Stomach smooth muscle (tissue), 2 donors: ENCODE results near the gene JKAMP.

Experiments
- H3K27ac ChIP-seq: one replicate; pipeline ENCODE4 v1.7.0; 2013; ENCODE audit warnings: mild to moderate bottlenecking, low read length, inconsistent platforms
- H3K27me3 ChIP-seq, 2 donors: one replicate each; pipeline ENCODE4 v1.7.0; 2013; ENCODE audit warnings: low read length in 2 of 2; ENCODE audit not compliant: insufficient read depth in 2 of 2, control insufficient read depth in 1 of 2
- H3K36me3 ChIP-seq, 2 donors: one replicate each; pipeline ENCODE4 v1.7.0; 2013; ENCODE audit warnings: low read length in 2 of 2; ENCODE audit not compliant: control insufficient read depth in 2 of 2, insufficient read depth in 2 of 2
- H3K4me1 ChIP-seq: one replicate; pipeline ENCODE4 v1.7.0; 2013; ENCODE audit warnings: low read length; ENCODE audit not compliant: control insufficient read depth, insufficient read depth
- H3K4me3 ChIP-seq, 2 donors: one replicate each; pipeline ENCODE4 v1.7.0; 2013; ENCODE audit warnings: low read length in 2 of 2
- H3K9ac ChIP-seq, 2 donors: one replicate each; pipeline ENCODE4 v1.7.0; 2013; ENCODE audit warnings: low read length in 2 of 2, mild to moderate bottlenecking in 1 of 2
- H3K9me3 ChIP-seq, 2 donors: one replicate each; pipeline ENCODE4 v1.7.0; 2013; ENCODE audit warnings: low read length in 2 of 2; ENCODE audit not compliant: control insufficient read depth in 2 of 2
- donor health status: healthy.
- donor health status: Pancreatic carcinoma.

Gene JKAMP

GRCh38 chr14:59507752-59508103 lies 23.4 kb downstream of the JKAMP start:
- H3K4me3 ChIP-seq, result no peak overlapping the region
- H3K9ac ChIP-seq, result no peak overlapping the region
- no peak overlapping the region for H3K27ac ChIP-seq
- H3K36me3 ChIP-seq, result peaks cover 3 to 6% of the 10 kb centered on the region in 2 donors
- H3K27me3 ChIP-seq, result no peaks in the 10 kb centered on the region
- H3K9me3 ChIP-seq, result no peaks in the 10 kb centered on the region
- no peaks in the 10 kb centered on the region for H3K4me1 ChIP-seq

- Histone ChIP-seq H3K27me3 (no peaks in the 10 kb centered on the region), H3K4me1 (no peaks in the 10 kb centered on the region), H3K9ac (no peak overlapping the region), H3K9me3 (no peaks in the 10 kb centered on the region), H3K27ac (no peak overlapping the region), H3K4me3 (no peak overlapping the region), H3K36me3 (peaks cover 2% of the 10 kb centered on the region in 2 donors)
These were observed 24.8 kb downstream of the JKAMP start for GRCh38 chr14:59509101-59509500.

- H3K4me3 ChIP-seq, result no peak overlapping the region
- H3K36me3 ChIP-seq, result no peaks in the 10 kb centered on the region
- no peaks in the 10 kb centered on the region for H3K4me1 ChIP-seq
- H3K27me3 ChIP-seq, result no peaks in the 10 kb centered on the region
- no peaks in the 10 kb centered on the region for H3K9me3 ChIP-seq
- no peak overlapping the region for H3K27ac ChIP-seq
- H3K9ac ChIP-seq, result no peak overlapping the region
These were observed 25.7 kb downstream of the JKAMP start for GRCh38 chr14:59510001-59510400.

GRCh38 chr14:59510966-59511365 lies 26.6 kb downstream of the JKAMP start:
- H3K9ac ChIP-seq, result no peak overlapping the region
- H3K27me3 ChIP-seq, result no peaks in the 10 kb centered on the region

GRCh38 chr14:59511916-59512575 lies 27.7 kb downstream of the JKAMP start:
- Histone ChIP-seq H3K36me3 (no peaks in the 10 kb centered on the region), H3K9ac (no peak overlapping the region), H3K4me3 (no peak overlapping the region), H3K27me3 (no peaks in the 10 kb centered on the region), H3K27ac (no peak overlapping the region), H3K9me3 (no peaks in the 10 kb centered on the region), H3K4me1 (no peaks in the 10 kb centered on the region)

More at GRCh38 chr14:59510966-59511365, 26.6 kb downstream of the JKAMP start:
- Histone ChIP-seq H3K4me3 (no peak overlapping the region), H3K9me3 (no peaks in the 10 kb centered on the region), H3K27ac (no peak overlapping the region), H3K36me3 (no peaks in the 10 kb centered on the region), H3K4me1 (no peaks in the 10 kb centered on the region)

GRCh38 chr14:59520224-59520623 lies 35.9 kb downstream of the JKAMP start:
- Histone ChIP-seq H3K4me1 (no peaks in the 10 kb centered on the region), H3K27me3 (no peaks in the 10 kb centered on the region), H3K9me3 (no peaks in the 10 kb centered on the region), H3K27ac (no peak overlapping the region), H3K9ac (no peak overlapping the region), H3K36me3 (no peaks in the 10 kb centered on the region), H3K4me3 (no peak overlapping the region)

- Histone ChIP-seq H3K36me3 (no peaks in the 10 kb centered on the region), H3K9me3 (peaks cover 0 to 2% of the 10 kb centered on the region in 2 donors), H3K27ac (no peak overlapping the region), H3K4me3 (no peak overlapping the region), H3K4me1 (no peaks in the 10 kb centered on the region), H3K27me3 (no peaks in the 10 kb centered on the region), H3K9ac (no peak overlapping the region)
These were observed 44.9 kb downstream of the JKAMP start for GRCh38 chr14:59529189-59529588.

- Histone ChIP-seq H3K36me3 (no peaks in the 10 kb centered on the region), H3K9me3 (peaks cover 0 to 2% of the 10 kb centered on the region in 2 donors), H3K27me3 (peaks cover 0 to 3% of the 10 kb centered on the region in 2 donors), H3K9ac (no peak overlapping the region), H3K4me1 (no peaks in the 10 kb centered on the region), H3K4me3 (no peak overlapping the region), H3K27ac (no peak overlapping the region)
These were observed 46.0 kb downstream of the JKAMP start for GRCh38 chr14:59530349-59530748.

GRCh38 chr14:59532419-59532818 lies 48.1 kb downstream of the JKAMP start:
- Histone ChIP-seq H3K4me3 (no peak overlapping the region), H3K9me3 (peaks cover 0 to 2% of the 10 kb centered on the region in 2 donors), H3K36me3 (no peaks in the 10 kb centered on the region), H3K27ac (no peak overlapping the region), H3K27me3 (peaks cover 0 to 3% of the 10 kb centered on the region in 2 donors), H3K4me1 (no peaks in the 10 kb centered on the region), H3K9ac (no peak overlapping the region)

- Histone ChIP-seq H3K27me3 (peaks cover 0 to 3% of the 10 kb centered on the region in 2 donors), H3K36me3 (no peaks in the 10 kb centered on the region), H3K4me3 (no peak overlapping the region), H3K4me1 (no peaks in the 10 kb centered on the region), H3K9me3 (no peaks in the 10 kb centered on the region), H3K9ac (no peak overlapping the region), H3K27ac (no peak overlapping the region)
These were observed 50.2 kb downstream of the JKAMP start for GRCh38 chr14:59534361-59534987.

GRCh38 chr14:59537476-59537875 lies 53.2 kb downstream of the JKAMP start:
- no peaks in the 10 kb centered on the region for H3K4me1 ChIP-seq
- H3K27ac ChIP-seq, result no peak overlapping the region
- no peak overlapping the region for H3K9ac ChIP-seq
- H3K4me3 ChIP-seq, result no peak overlapping the region
- H3K27me3 ChIP-seq, result peaks cover 0 to 3% of the 10 kb centered on the region in 2 donors
- no peaks in the 10 kb centered on the region for H3K36me3 ChIP-seq
- H3K9me3 ChIP-seq, result no peaks in the 10 kb centered on the region
